ENCODE measurements around the gene TTLL10.

Gene TTLL10

DNA sequence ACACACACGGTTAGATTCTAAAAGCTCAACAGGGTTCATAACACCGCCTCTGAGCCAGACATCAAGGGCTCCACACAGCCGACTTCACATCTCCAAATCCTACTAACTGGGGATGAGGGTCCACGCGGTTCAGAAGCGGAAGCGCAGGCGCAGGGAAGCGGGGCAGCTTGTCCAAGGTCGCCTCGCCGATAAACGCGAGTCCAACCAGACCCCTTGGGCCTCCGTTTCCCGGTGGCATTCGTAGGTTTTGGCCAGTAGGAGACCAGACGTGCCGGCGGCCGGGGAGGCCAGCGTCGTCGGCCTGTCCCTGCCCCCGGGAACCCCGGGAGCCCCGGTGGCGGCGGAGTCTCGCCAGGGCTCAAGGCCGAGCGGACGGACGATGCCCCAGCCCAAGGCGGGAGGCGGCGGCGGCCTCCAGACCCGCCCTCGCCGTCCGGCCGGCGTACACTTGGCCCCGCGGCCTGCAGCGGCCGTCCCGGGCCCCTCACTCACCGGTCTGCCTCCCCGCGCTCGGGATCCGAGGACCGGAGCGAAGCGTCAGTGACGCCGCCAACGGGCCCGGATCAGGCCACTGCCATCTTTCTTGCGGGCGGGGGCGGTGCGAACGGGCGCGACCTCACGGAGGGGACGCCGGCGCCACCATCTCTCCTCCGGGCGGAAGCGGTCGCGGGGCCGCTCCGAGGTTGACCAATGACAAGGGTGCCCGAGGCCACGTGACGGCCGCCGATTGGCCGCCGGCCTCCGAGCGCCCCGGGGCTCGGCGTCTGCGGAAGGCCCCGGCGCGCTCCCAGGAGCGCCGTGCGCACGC lies 57.9 kb downstream of the TTLL10 start, which contains the start of gene SDF4:
SDF4 (minus strand) TSS at position 602 of the 808 bp plus-strand sequence. CDS start 3,229 bp downstream, outside the sequence.
- in situ Hi-C loops (cut with HindIII; ENCODE audit: low sequenced_read_pairs) = no loop called here
- H3K4me3 ChIP-seq (ENCODE audit: low read depth, low read length) = peak within 1 kb of the TSS; percentile 80
- TF ChIP-seq, protein P1, sequence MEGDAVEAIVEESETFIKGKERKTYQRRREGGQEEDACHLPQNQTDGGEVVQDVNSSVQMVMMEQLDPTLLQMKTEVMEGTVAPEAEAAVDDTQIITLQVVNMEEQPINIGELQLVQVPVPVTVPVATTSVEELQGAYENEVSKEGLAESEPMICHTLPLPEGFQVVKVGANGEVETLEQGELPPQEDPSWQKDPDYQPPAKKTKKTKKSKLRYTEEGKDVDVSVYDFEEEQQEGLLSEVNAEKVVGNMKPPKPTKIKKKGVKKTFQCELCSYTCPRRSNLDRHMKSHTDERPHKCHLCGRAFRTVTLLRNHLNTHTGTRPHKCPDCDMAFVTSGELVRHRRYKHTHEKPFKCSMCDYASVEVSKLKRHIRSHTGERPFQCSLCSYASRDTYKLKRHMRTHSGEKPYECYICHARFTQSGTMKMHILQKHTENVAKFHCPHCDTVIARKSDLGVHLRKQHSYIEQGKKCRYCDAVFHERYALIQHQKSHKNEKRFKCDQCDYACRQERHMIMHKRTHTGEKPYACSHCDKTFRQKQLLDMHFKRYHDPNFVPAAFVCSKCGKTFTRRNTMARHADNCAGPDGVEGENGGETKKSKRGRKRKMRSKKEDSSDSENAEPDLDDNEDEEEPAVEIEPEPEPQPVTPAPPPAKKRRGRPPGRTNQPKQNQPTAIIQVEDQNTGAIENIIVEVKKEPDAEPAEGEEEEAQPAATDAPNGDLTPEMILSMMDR (IDR thresholded peaks at IDR 0.05; ENCODE audit: low read depth, low read length) = no peak
- peak; percentile 97 for DNase-seq (ENCODE audit: low read depth, low spot score)

DNA sequence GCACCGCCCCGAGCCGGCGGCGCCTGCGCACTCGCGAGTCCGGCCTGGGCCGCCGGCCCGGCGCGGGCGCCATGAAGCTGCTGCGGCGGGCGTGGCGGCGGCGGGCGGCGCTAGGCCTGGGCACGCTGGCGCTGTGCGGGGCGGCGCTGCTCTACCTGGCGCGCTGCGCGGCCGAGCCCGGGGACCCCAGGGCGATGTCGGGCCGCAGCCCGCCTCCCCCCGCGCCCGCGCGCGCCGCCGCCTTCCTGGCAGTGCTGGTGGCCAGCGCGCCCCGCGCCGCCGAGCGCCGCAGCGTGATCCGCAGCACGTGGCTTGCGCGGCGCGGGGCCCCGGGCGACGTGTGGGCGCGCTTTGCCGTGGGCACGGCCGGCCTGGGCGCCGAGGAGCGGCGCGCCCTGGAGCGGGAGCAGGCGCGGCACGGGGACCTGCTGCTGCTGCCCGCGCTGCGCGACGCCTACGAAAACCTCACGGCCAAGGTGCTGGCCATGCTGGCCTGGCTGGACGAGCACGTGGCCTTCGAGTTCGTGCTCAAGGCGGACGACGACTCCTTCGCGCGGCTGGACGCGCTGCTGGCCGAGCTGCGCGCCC lies 58.6 kb downstream of the TTLL10 start, which contains the start of gene B3GALT6:
B3GALT6 (plus strand) TSS at position 30 of the 588 bp plus-strand sequence; CDS start at position 72, 42 bp downstream.
- TF ChIP-seq, protein P1 (IDR thresholded peaks at IDR 0.05; ENCODE audit: low read depth, low read length) = no peak
- DNase-seq (ENCODE audit: low read depth, low spot score) = no peak
- peak within 1 kb of the TSS; percentile 80 for H3K4me3 ChIP-seq (ENCODE audit: low read depth, low read length)
- in situ Hi-C loops (cut with HindIII; ENCODE audit: low sequenced_read_pairs) = no loop called here

DNA sequence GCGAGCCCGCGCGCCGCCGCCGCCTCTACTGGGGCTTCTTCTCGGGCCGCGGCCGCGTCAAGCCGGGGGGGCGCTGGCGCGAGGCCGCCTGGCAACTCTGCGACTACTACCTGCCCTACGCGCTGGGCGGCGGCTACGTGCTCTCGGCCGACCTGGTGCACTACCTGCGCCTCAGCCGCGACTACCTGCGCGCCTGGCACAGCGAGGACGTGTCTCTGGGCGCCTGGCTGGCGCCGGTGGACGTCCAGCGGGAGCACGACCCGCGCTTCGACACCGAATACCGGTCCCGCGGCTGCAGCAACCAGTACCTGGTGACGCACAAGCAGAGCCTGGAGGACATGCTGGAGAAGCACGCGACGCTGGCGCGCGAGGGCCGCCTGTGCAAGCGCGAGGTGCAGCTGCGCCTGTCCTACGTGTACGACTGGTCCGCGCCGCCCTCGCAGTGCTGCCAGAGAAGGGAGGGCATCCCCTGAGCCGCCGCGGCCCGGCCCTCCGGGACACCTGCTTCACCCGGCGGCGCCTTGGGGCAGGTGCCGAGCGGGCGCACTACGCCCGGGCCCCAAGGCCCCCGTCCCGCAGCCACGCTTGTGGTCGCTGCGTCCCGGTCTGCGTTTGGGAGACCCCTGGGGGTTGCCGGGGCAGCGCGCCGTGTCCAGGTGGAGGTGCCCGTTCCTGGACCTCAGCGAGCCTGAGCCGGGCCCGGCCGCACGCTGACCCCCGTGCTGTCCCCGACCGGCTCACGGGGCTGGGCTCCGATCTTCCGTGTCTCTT lies 59.3 kb downstream of the TTLL10 start:
- in situ Hi-C loops (cut with HindIII; ENCODE audit: low sequenced_read_pairs) = no loop called here
- TF ChIP-seq, protein P1 (IDR thresholded peaks at IDR 0.05; ENCODE audit: low read depth, low read length) = no peak
- DNase-seq (ENCODE audit: low read depth, low spot score) = no peak
- H3K4me3 ChIP-seq (ENCODE audit: low read depth, low read length) = no peak overlapping the region

DNA sequence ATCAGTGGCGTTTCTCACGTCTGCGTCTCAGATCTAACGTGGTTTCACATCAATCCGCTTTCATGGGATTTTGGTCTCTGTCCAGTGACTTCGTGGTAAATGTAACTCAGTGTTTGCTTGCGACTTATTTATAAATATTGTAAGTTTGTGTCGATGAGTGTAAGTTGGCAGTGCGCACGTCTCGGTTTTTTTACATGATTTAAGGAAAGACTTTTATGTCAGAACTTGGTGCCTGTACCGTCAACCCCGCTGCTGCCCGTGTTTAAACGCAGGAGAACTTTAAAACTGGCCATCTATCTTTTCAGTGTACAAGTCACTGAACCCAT lies 59.9 kb downstream of the TTLL10 start:
- no peak overlapping the region for H3K4me3 ChIP-seq (ENCODE audit: low read depth, low read length)
- no peak for DNase-seq (ENCODE audit: low read depth, low spot score)
- in situ Hi-C loops (cut with HindIII; ENCODE audit: low sequenced_read_pairs) = no loop called here
- TF ChIP-seq, protein P1 (IDR thresholded peaks at IDR 0.05; ENCODE audit: low read depth, low read length) = no peak

DNA sequence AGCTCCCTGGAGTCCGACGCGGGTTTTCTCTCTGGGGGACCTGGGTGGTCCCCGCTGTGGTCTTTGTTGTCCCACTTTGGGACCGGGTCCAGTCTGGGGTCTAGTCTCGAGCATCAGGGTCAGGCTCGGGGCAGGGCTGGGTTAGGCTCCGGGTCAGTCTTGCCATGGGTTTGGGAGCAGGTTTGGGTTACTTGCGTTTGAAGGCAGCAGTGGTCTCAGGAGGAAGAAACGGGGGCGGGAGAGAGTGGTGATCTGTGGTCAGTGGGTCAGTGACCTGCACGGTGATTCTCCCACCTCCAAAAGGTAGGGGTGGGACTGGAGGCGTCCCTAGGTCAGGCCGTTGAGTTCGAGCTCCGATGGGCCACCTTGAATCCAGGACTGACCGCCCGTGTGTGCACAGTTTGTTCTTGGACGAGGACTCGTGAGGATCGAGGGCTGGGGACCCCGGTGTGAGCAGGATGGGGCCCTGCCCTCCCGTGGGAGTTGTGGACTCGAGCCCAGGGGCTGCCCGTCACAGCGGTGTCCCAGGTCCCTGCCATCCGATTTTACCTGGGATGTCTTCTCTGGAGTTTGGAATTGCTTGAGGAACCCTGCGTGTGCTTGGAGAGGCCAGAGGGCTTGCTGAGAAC lies 60.6 kb downstream of the TTLL10 start:
- in situ Hi-C loops (cut with HindIII; ENCODE audit: low sequenced_read_pairs) = no loop called here
- TF ChIP-seq, protein P1 (IDR thresholded peaks at IDR 0.05; ENCODE audit: low read depth, low read length) = no peak
- no peak overlapping the region for H3K4me3 ChIP-seq (ENCODE audit: low read depth, low read length)
- no peak for DNase-seq (ENCODE audit: low read depth, low spot score)
